Brain microvascular endothelial cell (primary cell): ENCODE data around the gene PRKCH.

Experiments
- DNase-seq: peaks from one replicate; pipeline ENCODE4 v3.0.0-alpha.2; 2020
- H3K27ac ChIP-seq: fragments of 250-450 bp; sonication (Bioruptor Pico); 2 replicates; pipeline ENCODE4 v1.5.1; 2020; ENCODE audit warnings: mild to moderate bottlenecking, moderate library complexity
- H3K27me3 ChIP-seq: fragments of 250-450 bp; sonication (Bioruptor Pico); replicated peaks from 2 replicates; pipeline ENCODE4 v1.5.1; 2020; ENCODE audit warnings: mild to moderate bottlenecking
- H3K36me3 ChIP-seq: fragments of 250-450 bp; sonication (Bioruptor Pico); replicated peaks from 2 replicates; pipeline ENCODE4 v1.5.1; 2020; ENCODE audit warnings: mild to moderate bottlenecking
- H3K4me3 ChIP-seq: 2 replicates; pipeline ENCODE4 v1.5.1; 2011; ENCODE audit warnings: low read depth, mild to moderate bottlenecking, control low read depth, low read length, moderate library complexity
- CTCF ChIP-seq: IDR thresholded peaks from 2 replicates; pipeline ENCODE4 v1.5.1; 2011; ENCODE audit warnings: low read depth, mild to moderate bottlenecking, moderate library complexity, low read length, control low read depth, inconsistent platforms; ENCODE audit errors: missing control alignments
- in situ Hi-C: cut with HindIII; loops from 2 replicates; pipeline ENCODE4 v1.10.0; 2017; ENCODE audit warnings: low sequenced_read_pairs, low pct_ligation_motif_present

Gene PRKCH

GRCh38 chr14:61545726-61546455 lies 224.5 kb downstream of the PRKCH start:
- Histone ChIP-seq H3K36me3 (no peaks in the 10 kb centered on the region), H3K27me3 (no peaks in the 10 kb centered on the region), H3K27ac (no peak overlapping the region), H3K4me3 (no peak overlapping the region)
- TF ChIP-seq CTCF = no peak
- in situ Hi-C loops = no loop called here
- no peak for DNase-seq

DNA sequence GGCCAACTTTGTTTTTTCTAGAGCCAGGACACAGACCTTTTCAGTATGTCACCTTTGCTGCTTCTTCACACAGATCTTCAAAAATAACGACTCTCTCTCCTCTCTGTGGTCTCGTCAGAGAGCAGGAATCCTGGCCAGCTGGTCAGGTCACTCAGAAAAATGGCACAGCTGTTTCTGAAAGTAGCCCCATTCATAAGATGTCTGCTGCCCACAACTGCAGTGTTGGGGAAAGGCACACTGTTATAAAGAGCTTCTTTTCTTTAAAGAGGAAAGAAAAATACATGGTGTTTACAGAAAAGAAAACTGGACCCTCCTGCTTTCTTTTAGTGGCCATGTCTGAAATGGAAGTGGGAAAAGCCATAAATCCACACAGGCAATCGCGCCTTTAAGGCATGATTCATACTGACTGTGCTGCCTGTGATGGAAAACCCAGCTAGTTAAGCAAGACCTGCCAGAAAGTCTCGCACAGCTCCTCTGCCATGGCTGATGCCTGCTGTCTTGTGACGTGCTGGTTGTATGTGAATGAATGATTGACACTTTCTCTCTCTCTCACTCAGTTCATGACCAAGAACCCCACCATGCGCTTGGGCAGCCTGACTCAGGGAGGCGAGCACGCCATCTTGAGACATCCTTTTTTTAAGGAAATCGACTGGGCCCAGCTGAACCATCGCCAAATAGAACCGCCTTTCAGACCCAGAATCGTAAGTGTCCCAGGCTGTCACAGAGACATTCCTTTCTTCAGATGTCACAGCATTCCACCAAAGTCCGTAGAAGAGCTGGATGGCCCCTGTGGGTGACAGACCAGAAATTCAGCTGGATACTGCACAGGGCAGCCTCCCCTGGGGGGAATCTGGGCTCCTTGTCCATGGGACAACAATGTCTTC lies 226.0 kb downstream of the PRKCH start:
- peak overlapping the region; percentile 88 for H3K27ac ChIP-seq
- DNase-seq = peak; percentile 94
- TF ChIP-seq CTCF = no peak
- in situ Hi-C loops = no loop called here
- no peak overlapping the region for H3K4me3 ChIP-seq
- no peaks in the 10 kb centered on the region for H3K36me3 ChIP-seq
- no peaks in the 10 kb centered on the region for H3K27me3 ChIP-seq

- Histone ChIP-seq H3K4me3 (no peak overlapping the region), H3K27me3 (no peaks in the 10 kb centered on the region), H3K27ac (peak overlapping the region; percentile 68), H3K36me3 (no peaks in the 10 kb centered on the region)
- in situ Hi-C loops = no loop called here
- no peak for TF ChIP-seq CTCF
- no peak for DNase-seq
Observed at GRCh38 chr14:61549425-61549824, 228.0 kb downstream of the PRKCH start.

GRCh38 chr14:61551384-61551783 lies 230.0 kb downstream of the PRKCH start:
- no peak for TF ChIP-seq CTCF
- no peak overlapping the region for H3K27ac ChIP-seq

GRCh38 chr14:61552241-61552640 lies 230.9 kb downstream of the PRKCH start:
- H3K4me3 ChIP-seq = no peak overlapping the region
- no peaks in the 10 kb centered on the region for H3K27me3 ChIP-seq
- no peak for TF ChIP-seq CTCF
- H3K27ac ChIP-seq = peak overlapping the region; percentile 97
- no peak for DNase-seq
- in situ Hi-C loops = loop anchor here (25.0 kb wide), 1 partner anchor 160 kb away; no protein-coding TSS in a partner anchor
- no peaks in the 10 kb centered on the region for H3K36me3 ChIP-seq

More at GRCh38 chr14:61551384-61551783, 230.0 kb downstream of the PRKCH start:
- in situ Hi-C loops = loop anchor here (25.0 kb wide), 1 partner anchor 161 kb away; no protein-coding TSS in a partner anchor
- Histone ChIP-seq H3K36me3 (no peaks in the 10 kb centered on the region), H3K4me3 (no peak overlapping the region), H3K27me3 (no peaks in the 10 kb centered on the region)
- DNase-seq = no peak
